Panc1 (cell line): ENCODE results near the gene FAM200A. TPM values are rescaled to one million over a fixed set of nuclear protein-coding genes. Genes with fewer than 3 reads are reported as not detected.

Experiments
- ATAC-seq: fragments of 200-7000 bp; cut with Tn5 transposase; 2 replicates; pipeline ENCODE4 v1.9.1; 2020; ENCODE audit warnings: mild to moderate bottlenecking, moderate library complexity
- BruUV-seq: library from RNA; stranded (reverse); fragments of 400-500 nt; replicated peaks from 2 replicates; lab custom pipeline; 2021; lab: Mats Ljungman, UMichigan
- CTCF ChIA-PET: fragments of 300-600 bp; sonication (Branson Sonifier 250); formaldehyde crosslinking; loops from one replicate; lab custom pipeline; 2022; ENCODE audit warnings: antibody characterized with exemption; lab: Charles Lee
- POLR2A ChIA-PET: fragments of 300-600 bp; sonication (Branson Sonifier 250); formaldehyde crosslinking; loops from one replicate; lab custom pipeline; 2022; ENCODE audit warnings: antibody characterized with exemption; lab: Charles Lee
- DNase-seq: peaks from one replicate; pipeline ENCODE4 v3.0.0-alpha.2; 2010; ENCODE audit warnings: low read depth, low spot score
- H3K27ac ChIP-seq: 2 replicates; pipeline ENCODE4 v1.5.1; 2011; ENCODE audit warnings: mild to moderate bottlenecking, low read length, inconsistent platforms
- H3K27me3 ChIP-seq: fragments of 200-500 bp; sonication (Bioruptor generic); 2 replicates; pipeline ENCODE4 v1.6.0; 2014; ENCODE audit warnings: low read length, inconsistent platforms; ENCODE audit not compliant: control insufficient read depth, insufficient read depth
- H3K36me3 ChIP-seq: fragments of 200-500 bp; sonication (Bioruptor generic); 2 replicates; pipeline ENCODE4 v1.5.1; 2014; ENCODE audit warnings: inconsistent platforms, mild to moderate bottlenecking, low read length, moderate library complexity; ENCODE audit not compliant: control insufficient read depth, insufficient read depth
- H3K4me1 ChIP-seq: 2 replicates; pipeline ENCODE4 v1.5.1; 2011; ENCODE audit warnings: inconsistent platforms, mild to moderate bottlenecking, low read length, moderate library complexity; ENCODE audit not compliant: control insufficient read depth, insufficient read depth
- H3K4me3 ChIP-seq, 2 experiments: 2 replicates each; pipeline ENCODE4 v1.5.1; 2011 to 2012; ENCODE audit warnings: low read depth in 2 of 2, low read length in 2 of 2, mild to moderate bottlenecking in 2 of 2, inconsistent platforms in 1 of 2, moderate library complexity in 1 of 2
- H3K9me3 ChIP-seq: fragments of 200-500 bp; sonication (Bioruptor generic); 2 replicates; pipeline ENCODE4 v1.5.1; 2014; ENCODE audit warnings: low read depth, mild to moderate bottlenecking, inconsistent platforms, low read length, moderate library complexity; ENCODE audit not compliant: control insufficient read depth, insufficient read depth
- POLR2AphosphoS5 ChIP-seq: IDR thresholded peaks from 2 replicates; pipeline ENCODE4 v1.6.1; 2012; ENCODE audit warnings: mild to moderate bottlenecking, low read depth, low read length, moderate library complexity
- SIN3A ChIP-seq: IDR thresholded peaks from 2 replicates; pipeline ENCODE4 v1.6.1; 2012; ENCODE audit warnings: low read depth, mild to moderate bottlenecking, low read length, moderate library complexity, borderline replicate concordance; ENCODE audit not compliant: insufficient read depth
- TCF7L2 ChIP-seq: IDR thresholded peaks from 2 replicates; pipeline ENCODE4 v1.6.1; 2011; ENCODE audit warnings: mild to moderate bottlenecking, low read depth, low read length, inconsistent platforms
- in situ Hi-C: cut with HindIII; loops from 2 replicates; pipeline ENCODE4 v1.10.0; 2016; ENCODE audit warnings: low sequenced_read_pairs, low pct_unique_long_range_greater_than_20kb
- intact Hi-C: fragments of 100-400 bp; cut with micrococcal nuclease; formaldehyde crosslinking; loops from one replicate; pipeline ENCODE4 v1.10.0; 2022; ENCODE audit not compliant: unreplicated experiment
- total RNA-seq: library from RNA; stranded (reverse); gene quantifications from one replicate; pipeline ENCODE4 v1.2.1, GENCODE V29; 2021; ENCODE audit not compliant: unreplicated experiment
- TF ChIP-seq, protein P1 (sequence below): fragments of 450-650 bp; IDR thresholded peaks from 2 replicates; pipeline ENCODE4 v1.5.1; 2017; ENCODE audit warnings: mild to moderate bottlenecking
- TF ChIP-seq, protein P2 (sequence below), 2 experiments: IDR thresholded peaks; 2 replicates each; pipeline ENCODE4 v1.6.1; 2011 to 2012; ENCODE audit warnings: low read depth in 2 of 2, control low read depth in 1 of 2, low read length in 1 of 2, mild to moderate bottlenecking in 1 of 2, moderate library complexity in 1 of 2; ENCODE audit not compliant: insufficient read depth in 1 of 2

The FAM200A gene
- total RNA-seq, 1 experiment from 2014 or later = 4.6 TPM

DNA sequence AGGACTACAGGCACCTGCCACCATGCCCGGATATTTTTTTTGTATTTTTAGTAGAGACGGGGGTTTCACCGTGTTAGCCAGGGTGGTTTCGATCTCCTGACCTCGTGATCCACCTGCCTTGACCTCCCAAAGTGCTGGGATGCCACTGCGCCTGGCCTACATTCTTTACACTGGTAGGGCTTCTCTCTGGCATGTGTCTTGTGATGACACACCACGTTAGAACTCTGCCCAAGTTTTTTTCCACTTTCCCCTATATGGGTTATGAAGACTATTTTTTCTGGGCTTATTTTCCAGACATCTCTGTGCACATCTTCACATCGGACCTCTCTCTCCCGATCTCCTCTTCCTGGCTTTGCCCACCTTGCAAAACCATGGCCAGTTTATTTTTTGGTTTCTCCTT lies 10.7 kb downstream of the FAM200A start:
- Histone ChIP-seq H3K9me3 (peaks cover 5% of the 10 kb centered on the region; the same call in 1 of the 2 replicates), H3K4me1 (no peaks in the 10 kb centered on the region), H3K36me3 (no peaks in the 10 kb centered on the region), H3K4me3 (no peak overlapping the region), H3K27ac (no peak overlapping the region), H3K27me3 (no peaks in the 10 kb centered on the region)
- intact Hi-C loops = no loop called here
- in situ Hi-C loops = no loop called here
- TF ChIP-seq SIN3A = no peak
- TF ChIP-seq, protein P1, sequence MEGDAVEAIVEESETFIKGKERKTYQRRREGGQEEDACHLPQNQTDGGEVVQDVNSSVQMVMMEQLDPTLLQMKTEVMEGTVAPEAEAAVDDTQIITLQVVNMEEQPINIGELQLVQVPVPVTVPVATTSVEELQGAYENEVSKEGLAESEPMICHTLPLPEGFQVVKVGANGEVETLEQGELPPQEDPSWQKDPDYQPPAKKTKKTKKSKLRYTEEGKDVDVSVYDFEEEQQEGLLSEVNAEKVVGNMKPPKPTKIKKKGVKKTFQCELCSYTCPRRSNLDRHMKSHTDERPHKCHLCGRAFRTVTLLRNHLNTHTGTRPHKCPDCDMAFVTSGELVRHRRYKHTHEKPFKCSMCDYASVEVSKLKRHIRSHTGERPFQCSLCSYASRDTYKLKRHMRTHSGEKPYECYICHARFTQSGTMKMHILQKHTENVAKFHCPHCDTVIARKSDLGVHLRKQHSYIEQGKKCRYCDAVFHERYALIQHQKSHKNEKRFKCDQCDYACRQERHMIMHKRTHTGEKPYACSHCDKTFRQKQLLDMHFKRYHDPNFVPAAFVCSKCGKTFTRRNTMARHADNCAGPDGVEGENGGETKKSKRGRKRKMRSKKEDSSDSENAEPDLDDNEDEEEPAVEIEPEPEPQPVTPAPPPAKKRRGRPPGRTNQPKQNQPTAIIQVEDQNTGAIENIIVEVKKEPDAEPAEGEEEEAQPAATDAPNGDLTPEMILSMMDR = no peak
- no peak for TF ChIP-seq TCF7L2
- no peak for TF ChIP-seq POLR2AphosphoS5
- TF ChIP-seq, protein P2, sequence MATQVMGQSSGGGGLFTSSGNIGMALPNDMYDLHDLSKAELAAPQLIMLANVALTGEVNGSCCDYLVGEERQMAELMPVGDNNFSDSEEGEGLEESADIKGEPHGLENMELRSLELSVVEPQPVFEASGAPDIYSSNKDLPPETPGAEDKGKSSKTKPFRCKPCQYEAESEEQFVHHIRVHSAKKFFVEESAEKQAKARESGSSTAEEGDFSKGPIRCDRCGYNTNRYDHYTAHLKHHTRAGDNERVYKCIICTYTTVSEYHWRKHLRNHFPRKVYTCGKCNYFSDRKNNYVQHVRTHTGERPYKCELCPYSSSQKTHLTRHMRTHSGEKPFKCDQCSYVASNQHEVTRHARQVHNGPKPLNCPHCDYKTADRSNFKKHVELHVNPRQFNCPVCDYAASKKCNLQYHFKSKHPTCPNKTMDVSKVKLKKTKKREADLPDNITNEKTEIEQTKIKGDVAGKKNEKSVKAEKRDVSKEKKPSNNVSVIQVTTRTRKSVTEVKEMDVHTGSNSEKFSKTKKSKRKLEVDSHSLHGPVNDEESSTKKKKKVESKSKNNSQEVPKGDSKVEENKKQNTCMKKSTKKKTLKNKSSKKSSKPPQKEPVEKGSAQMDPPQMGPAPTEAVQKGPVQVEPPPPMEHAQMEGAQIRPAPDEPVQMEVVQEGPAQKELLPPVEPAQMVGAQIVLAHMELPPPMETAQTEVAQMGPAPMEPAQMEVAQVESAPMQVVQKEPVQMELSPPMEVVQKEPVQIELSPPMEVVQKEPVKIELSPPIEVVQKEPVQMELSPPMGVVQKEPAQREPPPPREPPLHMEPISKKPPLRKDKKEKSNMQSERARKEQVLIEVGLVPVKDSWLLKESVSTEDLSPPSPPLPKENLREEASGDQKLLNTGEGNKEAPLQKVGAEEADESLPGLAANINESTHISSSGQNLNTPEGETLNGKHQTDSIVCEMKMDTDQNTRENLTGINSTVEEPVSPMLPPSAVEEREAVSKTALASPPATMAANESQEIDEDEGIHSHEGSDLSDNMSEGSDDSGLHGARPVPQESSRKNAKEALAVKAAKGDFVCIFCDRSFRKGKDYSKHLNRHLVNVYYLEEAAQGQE (IDR thresholded peaks at IDR 0.05; ENCODE audit: insufficient read depth in 1 of 2, low read depth in 2 of 2, low read length in 1 of 2) = no peak
- CTCF ChIA-PET = no interaction called here
- POLR2A ChIA-PET = no interaction called here
- no peak for DNase-seq
- BruUV-seq = no TSS peak
- no peak for ATAC-seq

DNA sequence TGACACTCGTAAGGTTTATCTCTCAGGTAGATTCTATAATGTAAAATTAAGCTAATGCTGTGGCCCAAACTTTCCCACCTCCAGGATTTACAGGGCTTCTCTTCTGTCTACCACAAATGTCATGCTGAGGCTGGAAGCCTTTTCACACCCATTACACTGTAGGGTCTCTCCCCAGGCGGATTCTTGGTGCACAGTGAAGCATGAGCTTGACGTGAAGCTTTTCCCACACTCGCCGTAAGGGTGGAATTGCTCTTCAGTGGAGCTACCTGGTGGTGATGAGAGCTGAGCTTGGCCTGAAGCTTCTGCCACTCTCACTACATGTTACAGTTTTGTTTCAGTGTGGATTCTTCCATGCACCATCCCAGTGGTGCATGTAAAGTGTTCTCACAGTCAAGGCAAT lies 11.4 kb downstream of the FAM200A start:
- BruUV-seq = no TSS peak
- H3K36me3 ChIP-seq = no peaks in the 10 kb centered on the region
- no peaks in the 10 kb centered on the region for H3K4me1 ChIP-seq
- ATAC-seq (no peak), DNase-seq (no peak)
- no peak overlapping the region for H3K27ac ChIP-seq
- TF ChIP-seq, protein P1 = no peak
- TF ChIP-seq SIN3A (no peak), TCF7L2 (no peak), POLR2AphosphoS5 (no peak)
- TF ChIP-seq, protein P2 (IDR thresholded peaks at IDR 0.05; ENCODE audit: insufficient read depth in 1 of 2, low read depth in 2 of 2, low read length in 1 of 2) = no peak
- no peak overlapping the region for H3K4me3 ChIP-seq
- intact Hi-C loops (no loop called here), in situ Hi-C loops (no loop called here)
- ChIA-PET POLR2A (no interaction called here), CTCF (no interaction called here)
- H3K9me3 ChIP-seq = peaks cover 5% of the 10 kb centered on the region; the same call in 1 of the 2 replicates
- H3K27me3 ChIP-seq = no peaks in the 10 kb centered on the region
